Right lobe of liver (tissue), 6 donors: ENCODE data around the gene FBXO28. TPM values are rescaled to one million over a fixed set of nuclear protein-coding genes. Genes with fewer than 3 reads are reported as not detected.

Experiments
- ATAC-seq, 4 donors: fragments of 200-7000 bp; cut with Tn5 transposase; one replicate each; pipeline ENCODE4 v1.9.1; 2020; ENCODE audit warnings: mild to moderate bottlenecking in 4 of 4, moderate library complexity in 4 of 4
- DNase-seq, 3 donors: peaks; one replicate each; pipeline ENCODE4 v3.0.0-alpha.2; 2020
- H3K27ac ChIP-seq, 3 donors: fragments of 200-600 bp; one replicate each; pipeline ENCODE4 v1.8.0; 2022
- H3K27me3 ChIP-seq, 2 donors: fragments of 200-600 bp; one replicate each; pipeline ENCODE4 v1.8.0; 2022
- H3K36me3 ChIP-seq, 4 donors: fragments of 200-600 bp; sonication (generic) in 1 of 4; one replicate each; pipeline versions ENCODE4 v1.5.1 to v1.8.0; 2017 to 2022; ENCODE audit warnings: control low read depth in 1 of 4
- H3K4me1 ChIP-seq, 4 donors: fragments of 200-600 bp; sonication (generic) in 1 of 4; one replicate each; pipeline versions ENCODE4 v1.5.1 to v1.8.0; 2017 to 2022; ENCODE audit warnings: control low read depth in 1 of 4
- H3K4me3 ChIP-seq, 3 donors: fragments of 200-600 bp; one replicate each; pipeline ENCODE4 v1.8.0; 2022
- H3K9me3 ChIP-seq, 4 donors: fragments of 200-600 bp; sonication (generic) in 1 of 4; one replicate each; pipeline versions ENCODE4 v1.5.1 to v1.8.0; 2017 to 2022; ENCODE audit warnings: control low read depth in 1 of 4
- POLR2A ChIP-seq: fragments of 450-650 bp; IDR thresholded peaks from one replicate; pipeline ENCODE4 v1.6.1; 2017; ENCODE audit warnings: antibody characterized with exemption, mild to moderate bottlenecking
- WGBS: methylation state at CpG from one replicate; pipeline ENCODE4 v1.1.6; 2018; ENCODE audit warnings: low coverage, low lambda C conversion rate; ENCODE audit not compliant: insufficient coverage; ENCODE audit errors: missing lambda C conversion rate; 5-methylcytosine and 5-hydroxymethylcytosine counted together
- intact Hi-C, 2 donors: fragments of 100-400 bp; cut with DNase I; formaldehyde crosslinking; loops; one replicate each; pipeline versions ENCODE4 v1.11.2 to v1.14.1; 2022
- total RNA-seq, 6 experiments: library from RNA; depleted of rRNA in 2 of 6; stranded (reverse); fragments of >200 nt in 2 of 6; fragmentation: NEBNext Ultra II Directional in 3 of 6; extraction: Animal tissue kit (Norgen Biotek cat#: 25700) in 3 of 6; gene quantifications; one replicate each; pipeline versions ENCODE4 v1.1.0 to v1.2.4, GENCODE V29; 2016 to 2023
- TF ChIP-seq, protein P1 (sequence below), 4 donors: fragments of 200-600 bp in 3 of 4; fragments of 450-650 bp in 1 of 4; IDR thresholded peaks; one replicate each; pipeline versions ENCODE4 v1.5.1 to v1.8.0; 2016 to 2022; ENCODE audit warnings: antibody characterized with exemption in 4 of 4, mild to moderate bottlenecking in 2 of 4
- donor health status: DM: no; HTN: yes; CAD: no.
- donor health status: DM: no; HTN: no; CAD: no.
- donor health status: DM: no; HTN: no; CAD: no.
- donor health status: DM: no; HTN: yes; CAD: no.
- donor health status: DM: no; HTN: yes; CAD: no.

The FBXO28 gene
- total RNA-seq, 6 experiments from 2014 or later: 11.5 to 20.9 (median 15.3) TPM

DNA sequence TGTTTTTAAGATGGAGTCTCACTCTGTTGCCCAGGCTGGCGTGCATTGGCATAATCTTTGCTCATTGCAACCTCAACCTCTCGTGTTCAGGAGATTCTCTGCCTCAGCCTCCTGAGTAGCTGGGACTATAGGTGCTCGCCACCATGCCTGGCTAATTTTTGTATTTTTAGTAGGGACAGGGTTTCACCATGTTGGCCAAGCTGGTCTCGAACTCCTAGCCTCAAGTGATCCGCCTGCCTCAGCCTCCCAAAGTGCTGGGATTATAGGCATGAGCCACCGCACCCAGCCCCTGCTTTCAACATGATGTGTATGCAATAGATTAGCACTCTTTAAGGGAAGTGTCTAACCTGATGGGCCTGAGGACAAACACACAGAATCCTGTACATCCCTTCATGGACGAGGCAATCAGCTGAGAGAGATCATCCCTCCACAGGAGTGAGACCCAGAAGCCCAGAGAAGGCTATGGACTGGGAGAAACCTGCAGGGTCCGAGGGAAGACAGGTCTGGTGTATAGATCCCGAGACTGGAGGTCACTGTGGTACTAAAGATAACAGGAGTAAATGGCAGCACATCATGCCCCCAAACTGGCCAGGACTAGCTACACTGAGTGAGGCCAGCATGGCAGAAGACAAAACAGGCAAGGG, 63.6 kb downstream of the FBXO28 start:
- H3K36me3 ChIP-seq: no peaks in the 10 kb centered on the region
- TF ChIP-seq, protein P1, sequence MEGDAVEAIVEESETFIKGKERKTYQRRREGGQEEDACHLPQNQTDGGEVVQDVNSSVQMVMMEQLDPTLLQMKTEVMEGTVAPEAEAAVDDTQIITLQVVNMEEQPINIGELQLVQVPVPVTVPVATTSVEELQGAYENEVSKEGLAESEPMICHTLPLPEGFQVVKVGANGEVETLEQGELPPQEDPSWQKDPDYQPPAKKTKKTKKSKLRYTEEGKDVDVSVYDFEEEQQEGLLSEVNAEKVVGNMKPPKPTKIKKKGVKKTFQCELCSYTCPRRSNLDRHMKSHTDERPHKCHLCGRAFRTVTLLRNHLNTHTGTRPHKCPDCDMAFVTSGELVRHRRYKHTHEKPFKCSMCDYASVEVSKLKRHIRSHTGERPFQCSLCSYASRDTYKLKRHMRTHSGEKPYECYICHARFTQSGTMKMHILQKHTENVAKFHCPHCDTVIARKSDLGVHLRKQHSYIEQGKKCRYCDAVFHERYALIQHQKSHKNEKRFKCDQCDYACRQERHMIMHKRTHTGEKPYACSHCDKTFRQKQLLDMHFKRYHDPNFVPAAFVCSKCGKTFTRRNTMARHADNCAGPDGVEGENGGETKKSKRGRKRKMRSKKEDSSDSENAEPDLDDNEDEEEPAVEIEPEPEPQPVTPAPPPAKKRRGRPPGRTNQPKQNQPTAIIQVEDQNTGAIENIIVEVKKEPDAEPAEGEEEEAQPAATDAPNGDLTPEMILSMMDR (IDR thresholded peaks at IDR 0.05): no peak
- no peak for TF ChIP-seq POLR2A
- WGBS: 88% methylated on average over 8 of the region's 9 CpGs
- no peaks in the 10 kb centered on the region for H3K27me3 ChIP-seq
- no peak overlapping the region for H3K27ac ChIP-seq
- ATAC-seq: no peak
- peaks cover 0 to 4% (median 0%) of the 10 kb centered on the region in 4 donors for H3K4me1 ChIP-seq
- no peak overlapping the region for H3K4me3 ChIP-seq
- H3K9me3 ChIP-seq: no peaks in the 10 kb centered on the region
- intact Hi-C loops: no loop called here
- DNase-seq: peak in 1 of 3 donors; percentile 17

DNA sequence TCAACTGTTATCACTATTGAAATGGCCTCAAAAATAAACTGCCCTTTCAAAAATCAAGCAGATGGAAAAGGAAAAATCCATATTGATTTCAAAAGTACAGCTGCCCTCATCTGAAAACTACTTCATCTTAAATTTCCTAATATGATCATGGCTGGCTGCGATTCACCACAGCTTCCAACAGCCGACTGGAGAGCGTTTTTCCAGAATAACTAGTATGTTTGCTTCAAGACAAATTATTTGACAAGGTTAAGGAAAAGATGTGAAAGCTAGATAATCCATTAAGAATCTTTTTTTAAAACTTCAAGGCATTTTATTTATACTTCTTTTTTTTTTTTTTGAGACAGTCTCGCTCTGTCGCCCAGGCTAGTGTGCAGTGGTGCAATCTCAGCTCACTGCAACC, 65.0 kb downstream of the FBXO28 start:
- DNase-seq (no peak), ATAC-seq (no peak)
- Histone ChIP-seq H3K27me3 (no peaks in the 10 kb centered on the region), H3K27ac (no peak overlapping the region), H3K36me3 (no peaks in the 10 kb centered on the region), H3K9me3 (no peaks in the 10 kb centered on the region), H3K4me3 (no peak overlapping the region), H3K4me1 (peaks cover 0 to 4% (median 0%) of the 10 kb centered on the region in 4 donors)
- TF ChIP-seq, protein P1 (IDR thresholded peaks at IDR 0.05): no peak
- TF ChIP-seq POLR2A: no peak
- 94% methylated on average over 5 of the region's 5 CpGs for WGBS
- intact Hi-C loops: no loop called here

DNA sequence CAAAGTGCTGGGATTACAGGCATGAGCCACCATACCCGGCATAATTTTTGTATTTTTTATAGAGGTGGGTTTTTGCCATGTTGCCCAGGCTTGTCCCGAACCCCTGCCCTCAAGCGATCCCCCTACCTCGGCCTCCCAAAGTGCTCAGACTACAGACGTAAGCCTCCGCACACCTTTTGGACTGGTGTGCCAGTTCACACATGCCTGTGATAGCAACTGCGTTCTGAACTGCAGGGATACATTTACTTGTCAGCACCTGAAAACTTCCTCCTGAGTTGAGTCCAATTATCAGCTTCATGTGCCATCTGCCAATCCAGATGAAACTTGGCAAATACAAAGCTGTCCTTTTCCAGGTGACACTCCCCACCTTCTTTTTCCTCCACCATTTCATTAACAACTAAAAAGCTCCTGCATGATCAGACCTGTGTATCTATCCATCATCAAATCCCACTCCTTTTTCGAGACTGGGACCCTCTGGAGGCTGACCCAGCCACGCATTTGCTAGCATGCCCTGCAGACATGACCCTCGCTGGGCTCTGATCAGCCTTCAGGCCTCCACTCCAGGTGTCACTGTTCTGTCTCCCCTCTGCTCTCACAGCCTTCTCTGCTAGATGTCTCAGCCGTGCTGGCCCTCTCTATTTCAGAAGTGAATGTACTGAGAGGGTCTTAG, 67.0 kb downstream of the FBXO28 start:
- Histone ChIP-seq H3K4me1 (peaks cover 0 to 9% (median 2%) of the 10 kb centered on the region in 4 donors), H3K27me3 (no peaks in the 10 kb centered on the region), H3K4me3 (no peak overlapping the region), H3K9me3 (no peaks in the 10 kb centered on the region), H3K27ac (no peak overlapping the region), H3K36me3 (no peaks in the 10 kb centered on the region)
- DNase-seq (peak in 1 of 3 donors; percentile 44), ATAC-seq (no peak)
- 92% methylated on average over 6 of the region's 11 CpGs for WGBS
- no peak for TF ChIP-seq POLR2A
- TF ChIP-seq, protein P1 (IDR thresholded peaks at IDR 0.05): no peak
- intact Hi-C loops: no loop called here

DNA sequence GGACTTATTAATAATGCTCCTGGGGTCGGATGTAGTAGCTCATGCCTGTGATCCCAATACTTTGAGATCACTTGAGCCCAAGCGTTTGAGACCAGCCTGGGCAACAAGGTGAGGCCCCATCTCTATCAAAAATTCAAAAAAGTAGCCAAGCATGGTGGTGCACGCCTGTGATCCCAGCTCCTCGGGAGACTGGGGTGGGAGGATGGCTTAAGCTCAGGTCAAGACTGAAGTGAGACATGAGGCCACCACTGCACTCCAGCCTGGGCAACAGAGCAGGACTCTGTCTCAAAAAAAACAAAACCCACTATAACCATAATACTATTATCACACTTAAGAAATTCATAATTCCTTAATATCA, 67.5 kb downstream of the FBXO28 start:
- Histone ChIP-seq H3K4me1 (peaks cover 0 to 13% (median 3%) of the 10 kb centered on the region in 4 donors), H3K4me3 (no peak overlapping the region), H3K36me3 (no peaks in the 10 kb centered on the region), H3K27ac (no peak overlapping the region), H3K9me3 (no peaks in the 10 kb centered on the region), H3K27me3 (no peaks in the 10 kb centered on the region)
- intact Hi-C loops: no loop called here
- peak in 1 of 3 donors; percentile 28 for DNase-seq
- no peak for ATAC-seq
- 71% methylated on average over 3 of the region's 4 CpGs for WGBS
- TF ChIP-seq, protein P1 (IDR thresholded peaks at IDR 0.05): no peak
- no peak for TF ChIP-seq POLR2A
